ENCODE results near the gene POLR2A. TPM values are rescaled to one million over a fixed set of nuclear protein-coding genes. Genes with fewer than 3 reads are reported as not detected.
A peak's percentile ranks its signal among the peaks of the same experiment; 100 is the strongest.

Gene POLR2A
- total RNA-seq, 1 experiment from 2014 or later, result 24.0 TPM

DNA sequence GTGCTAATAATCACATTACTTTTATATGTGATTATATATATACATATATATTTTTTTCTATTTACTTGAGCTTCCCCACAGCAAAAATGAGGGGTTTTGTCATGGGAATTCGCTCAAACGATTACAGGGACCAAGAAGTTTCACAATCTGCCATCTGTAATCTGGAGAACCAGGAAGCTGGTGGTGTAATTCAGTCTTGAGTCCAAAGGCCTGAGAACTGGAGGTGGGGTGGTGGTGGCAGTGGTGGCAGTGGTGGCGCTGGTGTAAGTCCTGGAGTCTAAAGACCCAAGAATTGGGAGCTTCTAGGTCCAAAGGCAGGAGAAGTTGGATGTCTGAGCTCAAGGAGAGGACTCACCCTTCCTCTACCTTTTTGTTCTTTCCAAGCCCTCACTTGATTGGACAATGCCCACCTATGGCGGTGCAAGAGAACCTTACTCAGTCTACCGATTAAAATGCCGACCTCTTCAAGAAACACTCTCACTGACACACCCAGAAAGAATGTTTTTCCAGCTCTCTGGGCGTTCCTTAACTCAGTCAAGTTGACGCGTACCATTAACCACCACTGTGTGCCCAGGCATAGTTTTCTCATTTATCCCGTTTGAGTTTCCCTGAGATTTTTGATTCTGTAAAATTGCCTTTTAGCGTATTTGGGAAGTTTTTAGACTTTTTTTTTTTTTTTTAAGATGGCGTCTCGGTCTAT lies 31.9 kb downstream of the POLR2A start:
- DNase-seq (ENCODE audit: low read depth, low spot score), result no peak
- in situ Hi-C loops (cut with HindIII; ENCODE audit: low pct_unique_long_range_greater_than_20kb, low sequenced_read_pairs), result no loop called here

GRCh38 chr17:7523033-7523432 lies 38.9 kb downstream of the POLR2A start:
- in situ Hi-C loops (cut with HindIII; ENCODE audit: low pct_unique_long_range_greater_than_20kb, low sequenced_read_pairs), result no loop called here
- DNase-seq (ENCODE audit: low read depth, low spot score), result peak; percentile 69

DNA sequence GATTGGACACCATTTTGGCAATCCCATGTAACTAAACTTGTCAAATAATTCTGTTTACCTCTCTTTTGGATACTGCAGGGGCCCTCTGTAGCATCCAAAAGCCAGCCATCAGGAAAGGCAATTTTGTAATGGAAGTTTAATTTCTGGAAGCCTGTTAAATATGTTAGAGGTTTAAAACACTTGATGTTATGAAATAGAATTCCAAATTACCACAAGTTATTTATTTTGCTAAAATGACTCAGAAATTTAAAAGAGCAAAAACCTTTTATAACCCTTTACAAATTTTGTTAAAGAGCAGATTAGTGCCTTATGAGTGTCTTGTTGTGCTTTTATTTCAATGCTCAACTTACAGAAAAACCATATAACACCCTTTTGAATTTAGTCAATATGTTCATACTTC lies 44.7 kb downstream of the POLR2A start:
- in situ Hi-C loops (cut with HindIII; ENCODE audit: low pct_unique_long_range_greater_than_20kb, low sequenced_read_pairs), result no loop called here
- no peak for DNase-seq (ENCODE audit: low read depth, low spot score)

DNA sequence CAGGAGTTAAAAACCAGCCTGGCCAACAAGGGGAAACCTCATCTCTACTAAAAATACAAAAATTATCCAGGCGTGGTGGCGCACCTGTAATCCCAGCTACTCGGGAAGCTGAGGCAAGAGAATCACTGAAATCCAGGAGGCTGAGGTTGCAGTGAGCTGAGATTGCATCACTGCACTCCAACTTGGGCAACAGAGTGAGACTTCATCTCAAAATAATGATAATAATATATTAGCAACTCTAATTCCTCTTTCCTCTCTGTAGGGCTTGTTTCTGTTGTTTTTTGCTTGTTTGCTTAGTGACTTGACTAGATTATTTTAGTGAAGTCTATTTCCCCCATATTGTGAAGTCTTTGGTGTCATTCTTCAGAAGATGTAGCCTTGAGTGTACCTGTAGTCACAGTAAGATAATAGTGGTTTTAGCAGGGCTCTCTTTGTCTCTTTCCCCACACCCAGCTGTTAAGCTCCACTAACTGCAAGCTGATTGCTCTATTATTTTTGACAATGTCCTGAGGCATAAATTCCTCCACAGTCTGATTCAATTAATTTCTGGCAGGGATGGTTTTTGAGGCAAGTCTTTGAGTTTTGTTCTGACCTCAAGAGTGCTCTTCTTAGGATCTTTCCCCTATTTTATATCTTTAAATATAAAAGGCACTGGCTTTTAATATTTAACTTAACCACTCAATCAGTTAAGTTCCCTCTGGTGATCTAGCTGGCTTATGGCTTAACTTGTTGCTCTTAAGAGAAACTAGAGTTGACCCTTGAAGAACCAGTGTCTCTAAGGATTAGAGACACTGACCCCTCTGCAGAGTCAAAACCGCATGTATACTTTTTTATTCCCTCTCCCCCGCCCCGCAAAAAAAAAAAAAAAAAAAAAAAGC lies 46.1 kb downstream of the POLR2A start:
- DNase-seq (ENCODE audit: low read depth, low spot score), result no peak
- in situ Hi-C loops (cut with HindIII; ENCODE audit: low pct_unique_long_range_greater_than_20kb, low sequenced_read_pairs), result no loop called here

DNA sequence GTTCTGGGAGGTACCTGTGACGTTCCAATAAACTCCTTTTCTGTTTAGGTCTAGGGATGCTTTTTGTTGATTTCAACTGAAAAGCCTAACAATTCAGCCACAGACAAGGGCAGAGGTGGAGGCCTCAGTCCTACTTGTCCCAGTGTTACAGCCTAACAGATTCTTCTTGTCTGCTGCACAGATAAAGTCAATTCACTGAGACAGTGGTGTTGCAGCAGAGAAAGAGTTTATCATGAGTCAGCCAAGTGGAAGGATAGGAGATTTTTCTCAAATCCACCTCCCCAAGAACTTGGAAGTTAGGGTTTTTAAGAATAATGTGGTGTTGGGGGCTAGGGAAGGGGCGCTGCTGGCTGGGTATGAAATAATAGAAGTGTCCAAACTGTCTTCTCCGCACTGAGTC lies 53.9 kb downstream of the POLR2A start:
- in situ Hi-C loops (cut with HindIII; ENCODE audit: low pct_unique_long_range_greater_than_20kb, low sequenced_read_pairs), result no loop called here
- no peak for DNase-seq (ENCODE audit: low read depth, low spot score)

DNA sequence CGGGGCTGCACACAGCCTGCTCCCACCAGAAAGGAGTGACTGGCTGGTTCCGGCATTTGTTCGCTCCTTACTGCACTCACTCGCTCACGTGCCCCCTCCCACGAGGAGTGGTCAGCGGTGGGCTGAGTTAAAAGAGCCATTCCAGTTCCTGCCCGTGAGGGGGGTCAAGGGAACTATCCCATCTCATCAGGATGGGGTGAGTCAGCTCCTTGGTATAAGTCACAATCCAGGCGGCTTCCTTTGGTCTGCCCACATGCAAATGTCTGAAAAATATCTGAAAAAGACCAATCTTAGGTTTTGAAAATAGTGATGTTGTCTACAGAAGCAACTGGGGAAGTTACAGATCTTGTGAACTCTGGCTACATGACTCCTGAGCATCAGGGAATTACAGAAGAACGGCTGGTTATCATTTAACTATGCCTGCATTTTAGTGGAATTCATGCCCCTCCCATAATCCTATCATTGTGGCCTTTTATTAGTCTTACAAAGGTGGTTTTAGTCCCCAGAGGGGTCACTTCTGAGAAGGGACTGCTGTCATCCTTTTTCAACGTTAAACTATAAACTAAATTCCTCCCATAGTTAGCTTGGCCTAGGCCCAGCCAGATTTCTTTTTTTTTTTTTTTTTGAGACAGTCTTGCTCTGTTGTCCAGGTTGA lies 54.9 kb downstream of the POLR2A start:
- DNase-seq (ENCODE audit: low read depth, low spot score), result no peak

DNA sequence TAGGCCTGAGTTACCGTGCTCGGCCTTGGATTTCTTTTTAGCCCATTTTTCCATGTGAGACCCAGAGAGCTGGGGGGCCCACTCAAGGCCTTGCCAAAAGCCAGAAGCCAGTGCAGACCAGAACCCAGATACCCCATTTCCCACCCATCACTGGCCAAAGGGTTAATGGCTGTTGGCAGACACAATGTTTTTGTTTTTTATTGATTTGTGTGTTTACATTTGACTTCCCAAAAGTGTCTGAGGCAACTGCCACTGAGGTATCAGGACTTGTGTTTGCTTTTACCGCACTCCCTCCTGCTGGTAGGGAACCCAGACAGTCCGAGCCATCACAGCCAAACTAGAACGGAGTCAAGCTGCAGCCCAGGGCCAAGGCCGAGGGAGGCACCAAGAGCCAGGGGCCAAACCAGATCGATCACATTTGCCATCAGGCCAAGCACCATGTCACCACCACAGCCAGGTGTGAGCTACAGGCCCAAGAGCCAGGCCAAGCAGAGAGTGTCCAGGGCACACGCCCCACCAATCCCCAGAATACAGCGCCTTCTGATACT lies 57.0 kb downstream of the POLR2A start:
- no peak for DNase-seq (ENCODE audit: low read depth, low spot score)
- in situ Hi-C loops (cut with HindIII; ENCODE audit: low pct_unique_long_range_greater_than_20kb, low sequenced_read_pairs), result no loop called here

More for the DNA sequence above, 54.9 kb downstream of the POLR2A start:
- in situ Hi-C loops (cut with HindIII; ENCODE audit: low pct_unique_long_range_greater_than_20kb, low sequenced_read_pairs), result no loop called here

- DNase-seq (ENCODE audit: low read depth, low spot score), result no peak
- in situ Hi-C loops (cut with HindIII; ENCODE audit: low pct_unique_long_range_greater_than_20kb, low sequenced_read_pairs), result no loop called here
These were observed 60.7 kb downstream of the POLR2A start for GRCh38 chr17:7544911-7545310.

- DNase-seq (ENCODE audit: low read depth, low spot score), result no peak
- in situ Hi-C loops (cut with HindIII; ENCODE audit: low pct_unique_long_range_greater_than_20kb, low sequenced_read_pairs), result no loop called here
These were observed 64.6 kb downstream of the POLR2A start, which contains the start of gene TNFSF12 for GRCh38 chr17:7548585-7549400. Gene TNFSF12, plus strand, starts transcription at chr17:7549058. Its CDS starts 96 bp downstream, at chr17:7549154.

Small RNA genes lying within 50 kb of the gene (small RNA-seq; reads per million reads assigned to genes)
- gene RF00019, result 0 reads per million in 2 experiments

Other genes with a start within 250 kb of the POLR2A start
- 86.9 and 91.5 TPM in 2 replicates for gene DVL2, start 249.8 kb upstream of the POLR2A start, total RNA-seq (2014; rRNA removed; shearing (Covaris generic))
- gene PHF23, start 244.9 kb upstream of the POLR2A start, total RNA-seq (2014; rRNA removed; shearing (Covaris generic)), result 69.0 and 81.3 TPM in 2 replicates
- 237 and 305 TPM in 2 replicates for gene GABARAP, start 241.9 kb upstream of the POLR2A start, total RNA-seq (2014; rRNA removed; shearing (Covaris generic))
- gene CTDNEP1, start 232.6 kb upstream of the POLR2A start, total RNA-seq (2014; rRNA removed; shearing (Covaris generic)), result 26.9 and 29.2 TPM in 2 replicates
- gene ELP5, start 232.2 kb upstream of the POLR2A start, total RNA-seq (2014; rRNA removed; shearing (Covaris generic)), result 43.8 and 58.7 TPM in 2 replicates
- gene CLDN7, start 221.9 kb upstream of the POLR2A start, total RNA-seq (2014; rRNA removed; shearing (Covaris generic)), result not detected in 2 replicates
- 0.79 and 1.1 TPM in 2 replicates for gene SLC2A4, start 202.6 kb upstream of the POLR2A start, total RNA-seq (2014; rRNA removed; shearing (Covaris generic))
- gene YBX2, start 189.7 kb upstream of the POLR2A start, total RNA-seq (2014; rRNA removed; shearing (Covaris generic)), result 0.08 and 0.59 TPM in 2 replicates
- gene EIF5A, start 176.7 kb upstream of the POLR2A start, total RNA-seq (2014; rRNA removed; shearing (Covaris generic)), result 839 and 914 TPM in 2 replicates
- 73.7 and 74.8 TPM in 2 replicates for gene GPS2, start 169.0 kb upstream of the POLR2A start, total RNA-seq (2014; rRNA removed; shearing (Covaris generic))
- 13.6 and 19.4 TPM in 2 replicates for gene NEURL4, start 155.0 kb upstream of the POLR2A start, total RNA-seq (2014; rRNA removed; shearing (Covaris generic))
- gene ACAP1, start 147.8 kb upstream of the POLR2A start, total RNA-seq (2014; rRNA removed; shearing (Covaris generic)), result 0.03 TPM in 1 of 2 replicates, not detected in the other
- 2.0 and 2.5 TPM in 2 replicates for gene KCTD11, start 132.2 kb upstream of the POLR2A start, total RNA-seq (2014; rRNA removed; shearing (Covaris generic))
- gene TMEM95, start 129.2 kb upstream of the POLR2A start, total RNA-seq (2014; rRNA removed; shearing (Covaris generic)), result not detected in 2 replicates
- 0.24 TPM in 1 of 2 replicates, not detected in the other for gene TNK1, start 103.3 kb upstream of the POLR2A start, total RNA-seq (2014; rRNA removed; shearing (Covaris generic))
- gene PLSCR3, start 89.8 kb upstream of the POLR2A start, total RNA-seq (2014; rRNA removed; shearing (Covaris generic)), result 5.1 and 9.6 TPM in 2 replicates
- gene TMEM256, start 80.3 kb upstream of the POLR2A start, total RNA-seq (2014; rRNA removed; shearing (Covaris generic)), result 147 and 188 TPM in 2 replicates
- 0.55 and 1.7 TPM in 2 replicates for gene NLGN2, start 76.5 kb upstream of the POLR2A start, total RNA-seq (2014; rRNA removed; shearing (Covaris generic))
- gene SPEM1, start 64.0 kb upstream of the POLR2A start, total RNA-seq (2014; rRNA removed; shearing (Covaris generic)), result not detected in 2 replicates
- not detected in 2 replicates for gene SPEM2, start 58.8 kb upstream of the POLR2A start, total RNA-seq (2014; rRNA removed; shearing (Covaris generic))
- gene SPEM3, start 55.5 kb upstream of the POLR2A start, total RNA-seq (2014; rRNA removed; shearing (Covaris generic)), result not detected in 2 replicates
- 6.8 and 7.0 TPM in 2 replicates for gene TMEM102, start 48.9 kb upstream of the POLR2A start, total RNA-seq (2014; rRNA removed; shearing (Covaris generic))
- gene FGF11, start 44.9 kb upstream of the POLR2A start, total RNA-seq (2014; rRNA removed; shearing (Covaris generic)), result 0.45 and 0.61 TPM in 2 replicates
- gene CHRNB1, start 39.3 kb upstream of the POLR2A start, total RNA-seq (2014; rRNA removed; shearing (Covaris generic)), result 3.3 and 4.5 TPM in 2 replicates
- gene ZBTB4, start 4.7 kb upstream of the POLR2A start, total RNA-seq (2014; rRNA removed; shearing (Covaris generic)), result 14.3 and 14.6 TPM in 2 replicates
- gene SLC35G6, start 2.9 kb upstream of the POLR2A start, total RNA-seq (2014; rRNA removed; shearing (Covaris generic)), result not detected in 2 replicates
- gene TNFSF12, start 64.7 kb downstream of the POLR2A start, total RNA-seq (2014; rRNA removed; shearing (Covaris generic)), result 0.88 and 1.2 TPM in 2 replicates
- gene TNFSF13, start 74.4 kb downstream of the POLR2A start, total RNA-seq (2014; rRNA removed; shearing (Covaris generic)), result 0.11 TPM in 1 of 2 replicates, not detected in the other
- 103 and 113 TPM in 2 replicates for gene SENP3, start 77.6 kb downstream of the POLR2A start, total RNA-seq (2014; rRNA removed; shearing (Covaris generic))
- gene CD68, start 95.3 kb downstream of the POLR2A start, total RNA-seq (2014; rRNA removed; shearing (Covaris generic)), result 69.3 and 74.5 TPM in 2 replicates
- 151 and 154 TPM in 2 replicates for gene MPDU1, start 99.5 kb downstream of the POLR2A start, total RNA-seq (2014; rRNA removed; shearing (Covaris generic))
- gene SOX15, start 105.7 kb downstream of the POLR2A start, total RNA-seq (2014; rRNA removed; shearing (Covaris generic)), result not detected in 2 replicates
- gene FXR2, start 130.5 kb downstream of the POLR2A start, total RNA-seq (2014; rRNA removed; shearing (Covaris generic)), result 56.6 and 61.7 TPM in 2 replicates
- 49.6 and 56.3 TPM in 2 replicates for gene SAT2, start 143.5 kb downstream of the POLR2A start, total RNA-seq (2014; rRNA removed; shearing (Covaris generic))
- gene SHBG, start 145.8 kb downstream of the POLR2A start, total RNA-seq (2014; rRNA removed; shearing (Covaris generic)), result 0.82 and 1.6 TPM in 2 replicates
- 0.27 and 0.85 TPM in 2 replicates for gene ATP1B2, start 166.6 kb downstream of the POLR2A start, total RNA-seq (2014; rRNA removed; shearing (Covaris generic))
- 14.1 and 15.4 TPM in 2 replicates for gene TP53, start 203.1 kb downstream of the POLR2A start, total RNA-seq (2014; rRNA removed; shearing (Covaris generic))
- gene WRAP53, start 204.1 kb downstream of the POLR2A start, total RNA-seq (2014; rRNA removed; shearing (Covaris generic)), result 13.4 and 16.4 TPM in 2 replicates
- 2.8 and 3.7 TPM in 2 replicates for gene EFNB3, start 220.8 kb downstream of the POLR2A start, total RNA-seq (2014; rRNA removed; shearing (Covaris generic))
- gene DNAH2, start 233.4 kb downstream of the POLR2A start, total RNA-seq (2014; rRNA removed; shearing (Covaris generic)), result 0.03 TPM in 1 of 2 replicates, not detected in the other

Data from SK-MEL-5 (cell line).